H1 (cell line): ENCODE results near the gene MBD3L2B. TPM values are rescaled to one million over a fixed set of nuclear protein-coding genes. Genes with fewer than 3 reads are reported as not detected.
"Not testable (repeated sequence)": the region's sequence is repeated elsewhere in the genome, so short reads cannot be mapped to it uniquely, and the experiment has no call there.

Experiments used
- CTCF ChIA-PET: fragments of 300-600 bp; sonication (Branson Sonifier 250); formaldehyde crosslinking; loops from one replicate; lab custom pipeline; 2021; ENCODE audit not compliant: partially characterized antibody; lab: Charles Lee
- POLR2A ChIA-PET: fragments of 300-600 bp; sonication (Branson Sonifier 250); formaldehyde crosslinking; loops from one replicate; lab custom pipeline; 2021; ENCODE audit warnings: inconsistent platforms; ENCODE audit not compliant: partially characterized antibody; lab: Charles Lee
- DNase-seq, 2 experiments: peaks; one replicate each; pipeline versions ENCODE4 v3.0.0 to v3.0.0-alpha.2; 2010 to 2022; ENCODE audit warnings: low spot score in 2 of 2, low read depth in 1 of 2, mixed read lengths in 1 of 2
- FAIRE-seq: peaks from 2 replicates; lab custom pipeline; 2011; peaks lifted over from hg19 to GRCh38; lab: Jason Lieb, UNC
- H2AFZ ChIP-seq: 2 replicates; pipeline ENCODE4 v1.8.1; 2012; ENCODE audit warnings: low read length, inconsistent platforms
- H2AK5ac ChIP-seq: 2 replicates; pipeline ENCODE4 v1.6.1; 2013; ENCODE audit warnings: low read depth, low read length
- H2BK120ac ChIP-seq: replicated peaks from 2 replicates; pipeline ENCODE3; 2013; ENCODE audit warnings: low read depth, low read length, inconsistent platforms
- H2BK12ac ChIP-seq: 2 replicates; pipeline ENCODE4 v1.6.1; 2013; ENCODE audit warnings: low read depth, low read length
- H2BK15ac ChIP-seq: 2 replicates; pipeline ENCODE4 v1.6.1; 2013; ENCODE audit warnings: low read length
- H2BK20ac ChIP-seq: 2 replicates; pipeline ENCODE4 v1.6.1; 2013; ENCODE audit warnings: low read length
- H2BK5ac ChIP-seq: 2 replicates; pipeline ENCODE4 v1.6.1; 2013; ENCODE audit warnings: low read depth, low read length
- H3K14ac ChIP-seq: 2 replicates; pipeline ENCODE4 v1.6.1; 2013; ENCODE audit warnings: inconsistent platforms; ENCODE audit not compliant: insufficient read length
- H3K18ac ChIP-seq: 2 replicates; pipeline ENCODE4 v1.6.1; 2013; ENCODE audit warnings: low read length; ENCODE audit errors: extremely low read depth
- H3K23ac ChIP-seq: 2 replicates; pipeline ENCODE4 v1.6.1; 2013; ENCODE audit warnings: inconsistent platforms; ENCODE audit not compliant: insufficient read length
- H3K23me2 ChIP-seq: 2 replicates; pipeline ENCODE4 v1.6.1; 2013; ENCODE audit warnings: low read depth, low read length
- H3K27ac ChIP-seq: 2 replicates; pipeline ENCODE4 v1.6.1; 2011; ENCODE audit warnings: low read depth, low read length, inconsistent platforms
- H3K27me3 ChIP-seq, 4 experiments: replicated peaks in 1 of 4; 1 replicate in 1 of 4; 2 replicates in 3 of 4; pipeline versions ENCODE4 v1.6.1 to v1.8.1; 2011 to 2013; ENCODE audit warnings: low read length in 3 of 4, mild to moderate bottlenecking in 3 of 4, inconsistent platforms in 2 of 4, mixed read lengths in 2 of 4, moderate library complexity in 1 of 4; ENCODE audit not compliant: control insufficient read depth in 3 of 4, insufficient read depth in 3 of 4; ENCODE audit errors: extremely low read depth in 1 of 4
- H3K36me3 ChIP-seq, 4 experiments: 2 replicates each; pipeline versions ENCODE4 v1.6.1 to v1.8.1; 2011 to 2013; ENCODE audit warnings: mild to moderate bottlenecking in 4 of 4, low read length in 3 of 4, moderate library complexity in 2 of 4, control low read depth in 1 of 4, inconsistent platforms in 1 of 4; ENCODE audit not compliant: insufficient read depth in 4 of 4, control insufficient read depth in 2 of 4
- H3K4ac ChIP-seq: replicated peaks from 2 replicates; pipeline ENCODE3; 2013; ENCODE audit warnings: low read length, low read depth, mixed read lengths, inconsistent platforms; ENCODE audit not compliant: insufficient read length
- H3K4me1 ChIP-seq, 4 experiments: replicated peaks in 1 of 4; 1 replicate in 1 of 4; 2 replicates in 3 of 4; pipeline versions ENCODE4 v1.6.1 to v1.8.1; 2011 to 2013; ENCODE audit warnings: low read length in 3 of 4, inconsistent platforms in 2 of 4, mixed read lengths in 1 of 4; ENCODE audit not compliant: insufficient read depth in 4 of 4, control insufficient read depth in 3 of 4
- H3K4me2 ChIP-seq, 2 experiments: 2 replicates each; pipeline versions ENCODE4 v1.6.1 to v1.8.1; 2011 to 2013; ENCODE audit warnings: low read depth in 2 of 2, low read length in 2 of 2, control low read depth in 1 of 2, inconsistent platforms in 1 of 2, mild to moderate bottlenecking in 1 of 2; ENCODE audit not compliant: insufficient read depth in 1 of 2
- H3K4me3 ChIP-seq, 4 experiments: fragments of 200-600, 300-600 bp in 1 of 4; sonication (generic), shearing (Covaris generic), sonication (Bioruptor Twin) in 1 of 4; 2 replicates each; pipeline versions ENCODE4 v1.5.1 to v1.8.1; 2011 to 2016; ENCODE audit warnings: low read length in 4 of 4, low read depth in 3 of 4, control low read depth in 2 of 4, inconsistent platforms in 2 of 4, mild to moderate bottlenecking in 2 of 4, mixed read lengths in 1 of 4, moderate library complexity in 1 of 4; ENCODE audit not compliant: insufficient read depth in 2 of 4; ENCODE audit errors: extremely low read depth in 1 of 4
- H3K56ac ChIP-seq: replicated peaks from 2 replicates; pipeline ENCODE3; 2013; ENCODE audit warnings: low read depth, mild to moderate bottlenecking, mixed read lengths, low read length, inconsistent platforms; ENCODE audit not compliant: insufficient read length
- H3K79me1 ChIP-seq: 2 replicates; pipeline ENCODE4 v1.6.1; 2013; ENCODE audit warnings: low read depth, low read length, control low read depth
- H3K79me2 ChIP-seq, 2 experiments: 2 replicates each; pipeline versions ENCODE4 v1.6.1 to v1.8.1; 2012 to 2013; ENCODE audit warnings: low read length in 2 of 2, mild to moderate bottlenecking in 2 of 2, inconsistent platforms in 1 of 2; ENCODE audit not compliant: insufficient read depth in 2 of 2, control insufficient read depth in 1 of 2
- H3K9ac ChIP-seq, 4 experiments: replicated peaks in 1 of 4; 1 replicate in 1 of 4; 2 replicates in 3 of 4; pipeline versions ENCODE4 v1.6.1 to v1.8.1; 2011 to 2013; ENCODE audit warnings: low read depth in 3 of 4, low read length in 3 of 4, control low read depth in 2 of 4, mild to moderate bottlenecking in 2 of 4, moderate library complexity in 2 of 4, inconsistent platforms in 1 of 4; ENCODE audit errors: extremely low read depth in 1 of 4
- H3K9me3 ChIP-seq, 2 experiments: 2 replicates each; pipeline versions ENCODE4 v1.6.1 to v1.8.1; 2012 to 2013; ENCODE audit warnings: mild to moderate bottlenecking in 2 of 2, moderate library complexity in 2 of 2, control low read depth in 1 of 2, inconsistent platforms in 1 of 2, low read depth in 1 of 2, low read length in 1 of 2, mixed read lengths in 1 of 2; ENCODE audit not compliant: insufficient read depth in 2 of 2
- H4K20me1 ChIP-seq, 2 experiments: replicated peaks in 1 of 2; 2 replicates each; pipeline versions ENCODE3 to v1.8.1; 2011 to 2013; ENCODE audit warnings: inconsistent platforms in 2 of 2, low read length in 2 of 2, mild to moderate bottlenecking in 1 of 2; ENCODE audit not compliant: insufficient read depth in 2 of 2, control insufficient read depth in 1 of 2
- H4K5ac ChIP-seq: 2 replicates; pipeline ENCODE4 v1.6.1; 2013; ENCODE audit warnings: low read length, low read depth, mixed read lengths, inconsistent platforms; ENCODE audit not compliant: insufficient read length
- H4K8ac ChIP-seq: 2 replicates; pipeline ENCODE4 v1.8.0; 2013; ENCODE audit warnings: mild to moderate bottlenecking, moderate library complexity, low read length, inconsistent platforms; ENCODE audit not compliant: insufficient read depth; ENCODE audit errors: extremely low read depth
- H4K91ac ChIP-seq: replicated peaks from 2 replicates; pipeline ENCODE3; 2013; ENCODE audit warnings: low read length, mixed read lengths, inconsistent platforms; ENCODE audit not compliant: insufficient read length
- WGBS, 2 experiments: shearing (Covaris generic) in 1 of 2; methylation state at CpG; one replicate each; pipeline versions ENCODE4 v1.1.6 to v1.1.7; 2013 to 2015; ENCODE audit warnings: low lambda C conversion rate in 2 of 2, mixed read lengths in 2 of 2, inconsistent platforms in 1 of 2, low coverage in 1 of 2, missing lambda C conversion rate in 1 of 2; ENCODE audit not compliant: insufficient replicate concordance in 2 of 2, insufficient coverage in 1 of 2, insufficient read length in 1 of 2; ENCODE audit errors: extremely low coverage in 1 of 2, missing lambda C conversion rate in 1 of 2; 5-methylcytosine and 5-hydroxymethylcytosine counted together
- polyA plus RNA-seq, 7 experiments: library from polyadenylated mRNA; depleted of rRNA in 3 of 7; stranded (reverse) in 5 of 7; unstranded in 2 of 7; fragments of >200 nt in 5 of 7; fragments of 200-250 nt in 2 of 7; gene quantifications; 1 replicate in 5 of 7; 2 replicates in 1 of 7; 4 replicates in 1 of 7; pipeline versions ENCODE4 v1.2.1 to v1.2.3, GENCODE V29; 2011 to 2013; ENCODE audit warnings: missing spikeins in 2 of 7, mixed read lengths in 2 of 7
- total RNA-seq: library from RNA; stranded (reverse); fragmentation: NEBNext Ultra II Directional; extraction: Animal tissue kit (Norgen Biotek cat#: 25700); gene quantifications from 2 replicates; pipeline ENCODE4 v1.2.1, GENCODE V29; 2021

Gene MBD3L2B
- total and polyA plus RNA-seq, 2 of the 8 experiments (the other 6 are each of a cell fraction or from before 2014, with no cell fraction given) = not detected

DNA sequence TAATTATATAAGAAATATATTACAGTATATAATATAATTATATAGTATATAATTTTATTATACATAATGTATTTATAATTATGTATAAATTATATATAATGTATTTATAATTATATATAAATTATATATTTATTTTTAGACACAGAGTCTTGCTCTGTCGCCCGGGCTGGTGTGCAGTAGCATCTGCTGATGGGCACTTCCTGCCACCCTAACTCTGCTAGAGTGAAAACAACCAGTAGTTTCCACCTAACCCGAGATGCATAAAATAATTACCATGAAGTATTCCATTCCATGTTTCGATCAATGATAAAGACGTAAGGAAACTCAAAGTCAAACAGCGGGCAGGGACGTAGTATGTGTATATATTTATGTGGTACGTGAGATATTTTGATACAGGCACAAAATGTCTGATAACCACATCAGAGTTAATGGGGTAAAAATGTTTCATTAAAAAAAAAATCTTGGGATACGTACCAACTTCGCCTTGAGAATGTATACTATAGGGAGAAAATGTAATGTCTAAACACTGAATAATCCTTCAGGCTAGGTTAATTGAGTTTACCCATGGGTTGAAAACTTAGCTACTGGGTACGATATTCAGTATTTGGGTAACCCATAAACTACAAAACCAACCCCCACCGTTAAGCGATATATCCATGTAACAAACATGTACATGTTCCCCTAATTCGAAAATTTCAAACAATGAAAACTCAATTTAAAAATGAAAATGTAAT is 33.6 kb upstream of the MBD3L2B start:
- H3K79me2 ChIP-seq, FAIRE-seq, H3K14ac ChIP-seq: not testable (repeated sequence)

DNA sequence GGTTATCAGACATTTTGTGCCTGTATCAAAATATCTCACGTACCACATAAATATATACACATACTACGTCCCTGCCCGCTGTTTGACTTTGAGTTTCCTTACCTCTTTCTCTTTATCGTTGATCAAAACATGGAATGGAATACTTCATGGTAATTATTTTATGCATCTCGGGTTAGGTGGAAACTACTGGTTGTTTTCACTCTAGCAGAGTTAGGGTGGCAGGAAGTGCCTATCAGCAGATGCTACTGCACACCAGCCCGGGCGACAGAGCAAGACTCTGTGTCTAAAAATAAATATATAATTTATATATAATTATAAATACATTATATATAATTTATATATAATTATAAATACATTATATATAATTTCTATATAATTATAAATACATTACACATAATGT is 31.7 kb upstream of the MBD3L2B start:
- WGBS, 2 experiments = 91% methylated on average over 7 of the region's 7 CpGs; no CpG with 5 or more reads in 1 of the 2 experiments
- not testable (repeated sequence) for H2BK120ac ChIP-seq

More for the DNA sequence above, 33.6 kb upstream of the MBD3L2B start:
- POLR2A ChIA-PET, H2BK5ac ChIP-seq, H3K9me3 ChIP-seq, H2AK5ac ChIP-seq, DNase-seq, H3K4me2 ChIP-seq, H3K9ac ChIP-seq, H3K4me1 ChIP-seq, H2BK20ac ChIP-seq, H3K4ac ChIP-seq, H3K27me3 ChIP-seq, H3K23me2 ChIP-seq, H3K36me3 ChIP-seq, H4K5ac ChIP-seq, H4K91ac ChIP-seq, H3K4me3 ChIP-seq, H2BK12ac ChIP-seq, H3K18ac ChIP-seq, H2BK120ac ChIP-seq, H3K27ac ChIP-seq, H4K8ac ChIP-seq, H2AFZ ChIP-seq, H3K56ac ChIP-seq, H3K23ac ChIP-seq, H4K20me1 ChIP-seq, H2BK15ac ChIP-seq, H3K79me1 ChIP-seq, CTCF ChIA-PET: not testable (repeated sequence)
- 87% methylated on average over 12 of the region's 14 CpGs; no CpG with 5 or more reads in 1 of the 2 experiments for WGBS, 2 experiments

More for the DNA sequence above, 31.7 kb upstream of the MBD3L2B start:
- H2BK20ac ChIP-seq, H3K14ac ChIP-seq, H3K18ac ChIP-seq, H3K4ac ChIP-seq, H4K91ac ChIP-seq, H2AK5ac ChIP-seq, POLR2A ChIA-PET, H2BK12ac ChIP-seq, H3K4me2 ChIP-seq, H2AFZ ChIP-seq, H4K5ac ChIP-seq, H3K9ac ChIP-seq, H3K4me1 ChIP-seq, H3K56ac ChIP-seq, FAIRE-seq, DNase-seq, H3K4me3 ChIP-seq, H4K8ac ChIP-seq, H3K79me2 ChIP-seq, H4K20me1 ChIP-seq, H2BK15ac ChIP-seq, H3K27me3 ChIP-seq, H3K36me3 ChIP-seq, CTCF ChIA-PET, H3K23ac ChIP-seq, H3K9me3 ChIP-seq, H3K79me1 ChIP-seq, H2BK5ac ChIP-seq, H3K27ac ChIP-seq, H3K23me2 ChIP-seq: not testable (repeated sequence)
